ENCODE results near the gene CRKL.

Gene CRKL

GRCh38 chr22:20918663-20919218 is 1.5 kb downstream of the CRKL start:
- no peak for DNase-seq (ENCODE audit: low spot score)
- TF ChIP-seq CTCF (IDR thresholded peaks at IDR 0.05; ENCODE audit: extremely low read depth, missing control alignments), result no peak

- no peak for DNase-seq (ENCODE audit: low spot score)
Observed at GRCh38 chr22:20919718-20920117, 2.5 kb downstream of the CRKL start.

GRCh38 chr22:20920881-20921203 is 3.6 kb downstream of the CRKL start:
- DNase-seq (ENCODE audit: low spot score), result no peak
- no peak for TF ChIP-seq CTCF (IDR thresholded peaks at IDR 0.05; ENCODE audit: extremely low read depth, missing control alignments)

More at GRCh38 chr22:20919718-20920117, 2.5 kb downstream of the CRKL start:
- no peak for TF ChIP-seq CTCF (IDR thresholded peaks at IDR 0.05; ENCODE audit: extremely low read depth, missing control alignments)

- DNase-seq (ENCODE audit: low spot score), result no peak
- no peak for TF ChIP-seq CTCF (IDR thresholded peaks at IDR 0.05; ENCODE audit: extremely low read depth, missing control alignments)
Observed at GRCh38 chr22:20922141-20922751, 5.0 kb downstream of the CRKL start.

- no peak for TF ChIP-seq CTCF (IDR thresholded peaks at IDR 0.05; ENCODE audit: extremely low read depth, missing control alignments)
- no peak for DNase-seq (ENCODE audit: low spot score)
Observed at GRCh38 chr22:20926243-20926642, 9.0 kb downstream of the CRKL start.

GRCh38 chr22:20927940-20928572 is 10.8 kb downstream of the CRKL start:
- DNase-seq (ENCODE audit: low spot score), result no peak
- no peak for TF ChIP-seq CTCF (IDR thresholded peaks at IDR 0.05; ENCODE audit: extremely low read depth, missing control alignments)

- TF ChIP-seq CTCF (IDR thresholded peaks at IDR 0.05; ENCODE audit: extremely low read depth, missing control alignments), result no peak
Observed at GRCh38 chr22:20928573-20928967, 11.4 kb downstream of the CRKL start.

More at GRCh38 chr22:20928573-20928967, 11.4 kb downstream of the CRKL start:
- no peak for DNase-seq (ENCODE audit: low spot score)

Data from GM20000 (cell line).